DMS79 treated with DMSO at 0.1 percent for 48 hours (cell line): Measurements from ENCODE around the gene EPHA4.

Experiments used
- DNase-seq: peaks from one replicate; lab custom pipeline; 2025; lab: John Stamatoyannopoulos, UW

Gene EPHA4

GRCh38 chr2:221571551-221572218 lies 419 bp downstream of the EPHA4 start:
- DNase-seq = peak; percentile 33

DNA sequence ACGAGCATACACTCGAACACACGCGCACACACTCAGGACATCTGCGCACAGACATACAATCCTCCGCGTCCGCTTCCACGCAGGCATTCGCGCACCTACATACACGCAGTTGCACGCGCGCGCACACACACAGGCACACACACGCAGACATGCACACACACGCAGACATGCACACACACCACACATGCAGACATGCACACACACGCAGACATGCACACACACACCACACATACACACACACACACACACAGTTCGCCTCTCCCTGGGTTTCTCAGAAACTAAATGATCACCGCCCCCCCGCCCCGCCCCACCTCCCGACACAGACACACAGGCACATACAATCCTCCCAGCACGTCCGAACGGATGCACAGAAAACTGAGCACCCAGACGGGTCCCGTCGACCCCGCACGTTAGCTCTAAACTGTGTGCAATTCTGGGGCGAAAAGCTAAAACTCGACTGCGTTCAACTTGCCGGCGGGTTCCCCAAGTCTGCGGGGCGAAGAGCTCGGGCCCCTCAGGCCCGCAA lies 1.0 kb downstream of the EPHA4 start:
- no peak for DNase-seq

DNA sequence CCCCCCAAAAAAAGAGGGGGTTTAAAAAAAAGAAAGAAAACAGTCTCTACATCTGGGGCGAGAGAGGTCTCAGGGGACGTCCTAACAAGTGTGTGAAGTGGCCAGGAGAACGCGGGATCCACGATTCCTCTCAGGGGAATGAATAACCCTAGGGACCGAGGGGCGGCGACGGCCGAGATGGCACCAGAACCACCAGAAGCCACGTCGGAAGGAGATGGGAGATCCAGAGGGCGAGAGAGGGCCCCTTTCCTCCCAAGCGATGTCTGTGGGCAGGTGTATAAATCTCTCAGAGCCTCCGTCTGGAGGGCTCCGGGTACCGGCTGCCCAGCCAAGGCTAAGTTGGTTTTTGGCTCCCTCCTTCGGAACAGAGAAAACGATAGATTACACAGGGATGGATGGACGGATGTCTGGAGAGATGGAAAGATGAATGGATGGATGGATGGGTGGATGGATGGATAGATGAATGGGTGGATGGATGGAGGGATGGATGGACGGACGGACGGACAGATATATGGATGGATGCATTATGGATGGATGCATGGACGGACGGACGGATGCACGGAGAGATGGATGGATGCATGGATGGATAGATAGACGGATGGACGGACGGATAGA lies 1.7 kb downstream of the EPHA4 start:
- DNase-seq = peak; percentile 53

DNA sequence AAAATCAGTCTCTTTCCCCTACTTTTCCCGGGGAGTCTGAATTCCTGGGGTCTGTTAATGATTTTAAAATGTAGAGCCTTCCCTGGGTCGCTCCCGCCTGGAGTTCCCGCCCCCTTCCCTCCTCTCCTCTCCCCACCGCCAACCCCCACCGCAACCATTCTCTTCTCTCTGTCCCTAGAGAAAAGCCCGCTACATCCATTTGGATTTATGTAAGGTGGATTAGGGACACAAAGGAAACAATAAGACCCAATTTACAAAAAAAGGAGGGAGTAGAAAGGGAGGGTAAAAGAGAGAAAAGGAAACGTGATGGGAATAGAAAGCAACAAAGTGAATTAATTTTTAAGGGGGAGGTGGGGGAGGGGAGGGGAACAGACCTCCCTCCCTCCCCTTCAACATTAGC lies 2.2 kb downstream of the EPHA4 start:
- no peak for DNase-seq

DNA sequence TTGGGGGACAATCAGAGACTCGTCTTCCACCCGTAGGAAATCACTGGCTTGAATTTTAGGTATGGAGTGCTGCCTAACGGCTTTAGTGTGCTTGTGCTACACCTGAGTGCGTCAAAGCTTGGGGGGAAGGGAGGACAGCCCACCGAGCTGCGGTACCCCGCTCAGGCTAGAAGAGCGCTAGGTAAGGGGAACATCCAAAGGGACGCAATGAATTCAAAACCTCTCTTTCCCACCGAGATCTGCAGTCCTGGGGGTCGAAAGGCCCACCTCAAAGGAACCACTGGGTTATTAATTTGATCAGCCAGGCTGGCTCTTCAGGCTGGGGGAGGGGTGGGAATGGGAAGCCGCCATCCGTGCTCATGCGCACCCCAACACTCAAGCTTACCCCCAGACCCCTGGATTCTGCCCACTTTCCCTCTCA lies 2.7 kb downstream of the EPHA4 start:
- DNase-seq = no peak

GRCh38 chr2:221568299-221568698 lies 3.8 kb downstream of the EPHA4 start:
- peak; percentile 14 for DNase-seq

DNA sequence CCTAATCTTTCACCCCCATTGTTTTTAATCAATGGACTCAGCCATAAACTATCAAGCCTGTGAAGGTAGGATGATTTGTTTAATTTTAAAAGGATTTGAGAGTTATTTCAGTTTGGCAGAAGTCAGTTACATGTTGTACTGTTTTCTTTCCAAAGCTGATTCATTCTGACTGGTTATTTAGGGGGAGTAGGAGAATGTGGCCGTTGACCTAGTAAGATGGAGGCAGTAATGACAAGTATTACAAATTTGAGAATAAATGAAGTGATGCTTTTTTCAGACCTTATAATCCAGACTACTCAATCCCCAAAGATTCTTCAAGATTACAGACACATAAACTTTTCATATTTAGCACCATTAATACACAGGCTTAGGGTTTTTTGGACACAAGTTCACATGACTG lies 4.3 kb downstream of the EPHA4 start:
- DNase-seq = no peak

- DNase-seq = no peak
Measured at GRCh38 chr2:221567231-221567760, 4.8 kb downstream of the EPHA4 start.

- DNase-seq = no peak
Measured at GRCh38 chr2:221563270-221563985, 8.7 kb downstream of the EPHA4 start.

DNA sequence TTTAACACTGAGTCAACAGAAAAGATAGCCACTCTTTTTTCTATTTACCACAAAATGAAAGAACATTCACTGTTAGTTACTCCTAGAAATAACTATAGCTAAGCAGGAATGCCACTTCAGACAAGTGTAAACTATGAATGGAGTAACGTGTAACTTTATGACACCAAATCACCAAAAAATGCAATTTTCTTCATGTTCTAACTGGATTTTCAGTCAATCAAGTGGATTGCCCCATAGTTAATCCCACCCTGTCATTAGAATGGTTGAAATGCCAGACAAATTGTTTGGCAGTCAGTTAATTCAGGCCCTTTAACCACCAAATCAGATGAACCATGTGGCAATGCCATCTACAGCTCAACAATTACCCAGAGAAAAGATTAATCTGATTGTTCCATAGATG lies 9.9 kb downstream of the EPHA4 start:
- DNase-seq = no peak

DNA sequence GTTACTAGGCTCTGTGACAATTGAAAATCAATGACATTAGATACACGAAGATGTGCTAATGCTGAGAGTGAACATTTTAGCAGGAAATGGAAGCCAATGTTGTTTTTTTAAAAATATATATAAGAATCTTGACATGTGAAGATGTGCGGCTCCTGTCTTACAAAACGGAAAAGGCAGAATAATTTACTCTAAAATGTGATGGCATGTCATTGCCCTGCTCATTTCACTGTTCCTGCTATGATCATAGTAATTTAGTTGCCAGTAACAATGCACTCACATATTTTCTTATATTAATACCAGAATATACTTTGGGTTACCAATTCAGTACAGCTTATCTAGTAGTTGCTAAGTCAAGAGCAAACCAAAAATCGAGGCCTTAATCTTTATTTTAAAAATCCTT lies 10.3 kb downstream of the EPHA4 start:
- DNase-seq = no peak

DNA sequence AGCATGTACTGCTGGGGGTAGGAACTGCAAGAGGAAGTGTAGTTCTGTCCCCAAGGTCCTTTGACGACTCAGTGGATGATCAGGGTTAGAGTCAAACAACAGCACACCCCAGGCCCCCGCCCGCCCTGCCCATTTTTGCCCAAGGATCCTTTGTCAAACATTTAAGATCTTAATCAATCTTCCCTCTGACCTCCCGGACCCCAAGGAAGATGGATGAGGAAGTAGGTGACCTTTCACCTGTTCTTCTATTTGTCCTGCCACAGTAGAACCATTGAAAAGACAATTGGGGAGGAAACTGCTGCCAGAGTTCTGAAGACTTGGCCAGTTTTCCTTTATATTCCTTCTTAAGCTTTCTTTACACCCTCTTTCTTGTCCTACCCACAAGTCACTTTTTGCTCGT lies 12.1 kb downstream of the EPHA4 start:
- no peak for DNase-seq

DNA sequence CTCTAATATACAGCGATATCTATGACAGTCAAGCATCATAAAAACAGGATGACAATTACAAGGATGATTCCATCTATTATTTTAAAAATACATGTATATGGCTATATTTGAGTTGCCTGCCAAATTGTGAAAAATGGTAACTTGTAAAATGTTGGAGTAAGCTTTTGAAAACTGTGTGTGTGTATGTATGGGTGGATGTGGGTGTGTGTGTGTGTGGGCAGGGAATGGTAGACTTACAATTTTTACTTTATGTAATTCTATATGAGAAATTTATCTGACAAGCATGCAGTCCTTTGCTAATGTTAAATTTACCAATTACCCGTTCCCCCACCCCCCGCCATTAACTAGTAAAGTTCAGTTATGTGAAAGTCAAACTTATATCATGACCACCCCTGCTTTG lies 14.0 kb downstream of the EPHA4 start:
- DNase-seq = no peak

DNA sequence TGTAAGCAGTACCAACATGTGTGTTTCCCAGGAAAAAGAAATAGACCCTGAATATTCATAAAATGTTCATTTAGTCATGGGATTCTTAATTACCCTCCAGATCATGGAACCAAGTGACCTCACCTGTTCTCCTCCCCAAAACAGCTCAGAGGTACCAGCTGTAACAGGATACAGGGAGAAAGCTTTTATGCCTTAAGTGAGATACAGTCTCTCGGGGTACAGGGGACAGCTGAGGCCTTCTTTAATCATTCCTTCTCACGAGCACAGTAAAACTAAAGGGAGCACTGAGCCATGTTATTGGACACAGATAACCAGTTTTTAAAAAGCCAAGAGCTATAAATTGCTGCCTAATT lies 16.6 kb downstream of the EPHA4 start:
- DNase-seq = no peak

DNA sequence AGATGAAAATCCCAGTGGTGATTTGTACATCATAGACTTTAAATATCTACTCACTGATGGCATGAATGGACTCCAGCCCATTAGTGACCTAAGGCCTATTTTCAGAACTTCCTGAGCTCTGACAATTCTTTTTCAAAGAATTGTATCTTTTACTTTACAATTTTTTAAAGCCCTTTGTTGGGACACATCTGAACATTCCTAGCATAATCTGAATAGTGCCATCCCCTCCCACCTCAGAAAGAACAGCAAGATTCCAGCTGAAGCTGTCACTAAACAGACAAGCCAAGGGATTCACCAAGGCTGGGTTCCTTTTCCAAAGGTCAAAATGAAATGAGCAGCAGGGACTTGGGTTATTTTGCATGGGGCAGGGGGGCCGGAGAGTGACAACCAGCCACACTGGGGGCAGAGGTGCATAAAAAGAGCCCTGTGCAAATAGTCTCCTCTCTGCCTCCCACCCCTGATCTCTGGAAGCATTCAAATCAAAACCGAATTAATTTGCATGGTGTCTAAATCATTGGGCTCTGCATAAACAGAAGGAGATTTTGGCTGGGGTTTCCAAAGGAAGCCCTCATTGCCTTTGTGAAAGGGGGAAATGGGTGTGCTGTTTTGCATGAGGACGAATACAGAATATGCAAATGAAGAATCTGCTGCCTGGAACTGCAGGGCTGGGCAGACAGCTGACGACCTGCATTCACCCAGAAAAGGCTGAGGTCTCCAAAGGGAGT lies 17.2 kb downstream of the EPHA4 start:
- no peak for DNase-seq

- DNase-seq = peak; percentile 38
Measured at GRCh38 chr2:221553333-221553732, 18.8 kb downstream of the EPHA4 start.

DNA sequence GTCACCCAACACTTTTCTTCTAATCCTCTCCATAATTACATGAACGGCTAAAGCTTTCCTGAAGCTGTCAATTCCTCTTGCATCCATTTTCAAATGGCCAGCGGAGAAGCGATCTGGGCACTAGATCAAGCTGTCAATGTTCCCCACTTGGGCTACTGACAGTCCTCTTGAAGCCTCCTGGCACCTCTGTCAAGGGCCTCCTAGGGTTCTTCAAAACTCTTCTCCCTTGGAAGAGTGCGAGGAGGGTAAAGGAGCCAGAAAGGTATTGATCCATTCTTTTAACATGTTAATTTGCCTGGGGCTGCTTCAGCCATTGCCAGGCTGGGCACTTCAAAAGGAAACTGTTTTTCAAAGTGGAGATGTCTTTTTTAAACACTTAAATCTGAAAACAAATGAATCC lies 19.8 kb downstream of the EPHA4 start:
- DNase-seq = peak; percentile 89

- no peak for DNase-seq
Measured at GRCh38 chr2:221551864-221552263, 20.2 kb downstream of the EPHA4 start.

DNA sequence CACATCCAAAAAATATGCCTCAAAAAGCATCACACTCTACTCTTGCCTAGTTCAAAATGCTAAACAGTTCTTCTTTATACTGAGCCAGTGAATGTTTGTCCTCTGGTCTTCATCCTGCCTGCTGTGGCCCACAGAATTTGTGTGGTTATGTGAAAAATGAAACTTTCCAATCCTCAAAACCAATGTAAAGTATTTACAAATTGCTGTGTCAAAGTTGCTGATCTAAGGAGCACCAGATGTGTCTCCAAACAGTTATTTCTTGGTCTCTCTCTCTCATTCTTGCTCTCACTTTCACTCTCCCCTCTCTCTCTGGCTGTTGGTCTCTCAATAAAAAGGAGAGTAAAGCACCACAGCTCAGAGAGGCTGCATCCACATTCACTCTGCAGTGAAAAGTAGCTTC lies 23.0 kb downstream of the EPHA4 start:
- DNase-seq = no peak

DNA sequence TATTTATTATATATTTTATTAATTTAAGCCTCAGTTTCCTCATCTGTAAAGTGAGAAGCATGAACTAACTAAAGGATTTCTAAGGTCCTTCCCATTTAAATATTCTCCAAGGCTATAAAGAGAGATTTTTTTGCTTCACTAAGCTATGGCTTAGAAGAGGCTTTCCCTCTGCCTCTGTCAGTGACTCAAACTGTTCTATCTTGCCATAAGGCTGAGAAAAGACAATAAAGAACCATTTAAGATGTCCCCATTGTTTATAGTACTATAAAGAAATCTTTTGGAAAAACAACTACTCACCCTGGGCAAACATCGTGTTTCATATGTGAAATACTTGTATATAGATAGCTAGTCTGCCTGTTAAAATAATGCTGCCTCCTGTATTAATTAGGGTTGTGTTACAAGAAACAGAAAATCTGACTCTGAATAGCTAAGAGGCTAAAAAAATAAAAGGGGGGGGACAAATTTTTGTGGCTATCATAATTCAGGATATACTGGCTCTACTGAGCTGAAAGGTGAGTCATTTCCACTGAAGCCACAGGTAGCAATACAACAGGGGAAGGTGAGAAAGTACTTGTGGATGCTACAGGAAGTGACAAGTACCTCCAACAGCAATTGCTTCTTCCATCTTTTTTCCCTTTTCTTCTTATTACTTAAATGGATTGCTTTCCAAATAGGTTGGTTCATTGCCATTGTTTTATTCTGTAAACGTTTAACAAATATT lies 25.4 kb downstream of the EPHA4 start:
- DNase-seq = no peak

DNA sequence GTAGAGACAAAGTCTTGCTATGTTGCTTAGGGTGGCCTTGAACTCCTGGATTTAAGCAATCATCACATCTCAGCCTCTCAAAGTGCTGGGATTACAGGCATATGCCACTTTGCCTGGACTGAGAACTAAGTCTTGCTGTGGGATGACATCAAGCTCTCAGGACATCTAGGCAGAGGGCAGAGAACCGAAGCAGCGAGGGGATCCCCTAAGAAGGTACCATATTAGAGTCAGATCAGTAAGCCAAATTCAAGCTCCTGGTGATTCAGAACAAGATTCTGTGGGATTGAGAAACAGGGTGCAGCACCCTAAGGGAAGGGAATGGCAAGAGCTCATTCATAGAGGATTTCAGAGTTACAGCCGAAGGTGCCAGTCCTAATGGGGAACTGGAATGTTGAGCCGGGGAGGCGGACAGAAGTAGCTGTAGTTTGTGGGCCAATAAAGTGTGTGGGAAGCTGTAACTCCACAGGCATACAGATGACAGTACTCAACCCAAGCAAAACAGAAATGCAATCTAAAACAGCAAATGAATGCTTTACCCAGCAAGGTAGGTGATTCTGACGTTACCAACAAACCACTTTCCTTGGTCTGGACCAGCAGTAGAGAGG lies 30.9 kb downstream of the EPHA4 start:
- no peak for DNase-seq
